GM12891 (cell line): ENCODE results near the gene GJD2.

Experiments
- PAX5 ChIP-seq: IDR thresholded peaks from 2 replicates; pipeline ENCODE4 v1.6.1; 2011; ENCODE audit warnings: low read length, moderate library complexity, mild to moderate bottlenecking; ENCODE audit not compliant: insufficient read depth, severe bottlenecking
- POLR2A ChIP-seq: IDR thresholded peaks from 2 replicates; pipeline ENCODE4 v1.6.1; 2011; ENCODE audit warnings: low read depth, low read length, control low read depth
- POLR2AphosphoS5 ChIP-seq: IDR thresholded peaks from 2 replicates; pipeline ENCODE4 v1.6.1; 2011; ENCODE audit warnings: low read depth, low read length, control low read depth

GRCh38 chr15:34753236-34753894 is 1.4 kb downstream of the GJD2 start:
- TF ChIP-seq PAX5 (no peak), POLR2AphosphoS5 (no peak), POLR2A (no peak)
